ENCODE results near the gene OGA. TPM values are rescaled to one million over a fixed set of nuclear protein-coding genes. Genes with fewer than 3 reads are reported as not detected.

The OGA gene
- total and polyA plus RNA-seq, 2 of the 8 experiments (the other 6 are each of a cell fraction or from before 2014, with no cell fraction given): 31.2 to 107 TPM

DNA sequence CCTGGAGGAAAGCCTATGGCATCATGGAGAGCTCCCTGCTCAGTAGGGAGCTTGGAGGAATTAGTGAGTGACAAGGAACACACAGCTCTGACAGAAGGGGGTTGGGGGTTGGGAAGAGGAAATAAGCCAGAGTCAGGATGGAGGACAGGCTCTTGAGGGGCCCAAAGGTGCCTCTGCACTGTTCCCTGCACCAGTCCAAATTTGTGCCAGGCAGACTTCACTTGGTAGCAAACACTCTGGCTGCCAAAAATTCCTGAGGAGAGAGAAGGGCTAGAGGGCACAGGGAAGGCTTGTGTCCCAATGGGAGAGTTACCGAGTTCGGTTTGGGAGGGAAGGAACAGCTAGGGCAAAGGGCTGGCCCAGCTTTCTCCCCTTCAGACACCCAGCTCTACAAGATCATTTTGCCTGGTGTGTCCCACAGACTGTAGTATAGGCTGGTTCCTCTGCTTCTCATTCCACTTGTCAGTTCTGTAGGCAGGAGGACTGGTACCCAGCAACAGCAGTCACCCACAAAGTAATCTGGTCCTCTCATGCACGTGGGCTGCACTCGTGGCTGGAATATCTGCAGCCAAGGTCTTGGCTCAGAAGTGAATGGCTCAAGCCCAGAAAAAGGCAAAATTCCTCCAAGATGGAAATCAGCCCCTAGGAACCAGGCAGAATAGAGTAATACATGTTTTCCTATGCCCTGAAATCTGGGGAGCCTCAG lies 33.3 kb upstream of the OGA start (continued):
- TF ChIP-seq CBX5 (IDR thresholded peaks at IDR 0.05; ENCODE audit: low read depth, low read length) (no peak), JUN (IDR thresholded peaks at IDR 0.05; ENCODE audit: low read depth, low read length) (no peak), HDAC6 (IDR thresholded peaks at IDR 0.05; ENCODE audit: low read depth, low read length) (no peak), RNF2 (IDR thresholded peaks at IDR 0.05; ENCODE audit: borderline replicate concordance, low read depth, low read length, missing control alignments, poor library complexity, severe bottlenecking) (no peak), EZH2 (IDR thresholded peaks at IDR 0.05; ENCODE audit: low read depth, low read length, severe bottlenecking) (no peak)

Data from H1 (cell line).